WTC11 (cell line): Measurements from ENCODE around the gene RAD17. TPM values are rescaled to one million over a fixed set of nuclear protein-coding genes. Genes with fewer than 3 reads are reported as not detected.

Source experiments
- ATAC-seq: fragments of 200-7000 bp; cut with Tn5 transposase; 2 replicates; pipeline ENCODE4 v1.10.0; 2021; ENCODE audit warnings: mild to moderate bottlenecking, moderate library complexity
- CTCF ChIA-PET: fragments of 300-600 bp; sonication (Branson Sonifier 250); formaldehyde crosslinking; loops from one replicate; lab custom pipeline; 2021; ENCODE audit warnings: antibody characterized with exemption; lab: Charles Lee
- POLR2A ChIA-PET: fragments of 350-600 bp; sonication (Branson Sonifier 250); formaldehyde crosslinking; loops from one replicate; lab custom pipeline; 2021; ENCODE audit warnings: antibody characterized with exemption; lab: Charles Lee
- DNase-seq: peaks from one replicate; pipeline ENCODE4 v3.0.0; 2021; ENCODE audit warnings: low spot score
- H3K27ac Mint-ChIP-seq: 2 replicates; pipeline ENCODE4 v1.8.0; 2021; ENCODE audit warnings: mixed read lengths
- H3K27me3 Mint-ChIP-seq: 2 replicates; pipeline ENCODE4 v1.8.0; 2021; ENCODE audit warnings: low read depth, mild to moderate bottlenecking, moderate library complexity, mixed read lengths
- H3K36me3 Mint-ChIP-seq: 2 replicates; pipeline ENCODE4 v1.8.0; 2021; ENCODE audit warnings: mixed read lengths
- H3K4me1 Mint-ChIP-seq: 2 replicates; pipeline ENCODE4 v1.8.0; 2022; ENCODE audit warnings: mixed read lengths
- H3K4me3 Mint-ChIP-seq: 2 replicates; pipeline ENCODE4 v1.8.0; 2021; ENCODE audit warnings: mild to moderate bottlenecking, moderate library complexity, mixed read lengths
- H3K9me3 Mint-ChIP-seq: 2 replicates; pipeline ENCODE4 v1.8.0; 2021; ENCODE audit warnings: mixed read lengths
- ATF3 ChIP-seq: sonication (generic); formaldehyde crosslinking; conservative IDR thresholded peaks from 2 replicates; pipeline ENCODE4 v1.8.1; 2022; ENCODE audit warnings: mild to moderate bottlenecking, missing genetic modification reagents
- CREB1 ChIP-seq: sonication (generic); formaldehyde crosslinking; IDR thresholded peaks from 2 replicates; pipeline ENCODE4 v1.8.0; 2023; ENCODE audit warnings: mild to moderate bottlenecking, missing genetic modification reagents
- E2F5 ChIP-seq: sonication (generic); formaldehyde crosslinking; IDR thresholded peaks from 2 replicates; pipeline ENCODE4 v1.8.1; 2022; ENCODE audit warnings: mild to moderate bottlenecking, moderate library complexity, missing genetic modification reagents
- ETV6 ChIP-seq: sonication (generic); formaldehyde crosslinking; IDR thresholded peaks from 2 replicates; pipeline ENCODE4 v1.8.1; 2022; ENCODE audit warnings: mild to moderate bottlenecking, missing genetic modification reagents
- FOXJ3 ChIP-seq: sonication (generic); formaldehyde crosslinking; IDR thresholded peaks from 2 replicates; pipeline ENCODE4 v1.9.0; 2021; ENCODE audit warnings: missing genetic modification reagents, mild to moderate bottlenecking, borderline replicate concordance
- NFE2L1 ChIP-seq: sonication (generic); formaldehyde crosslinking; IDR thresholded peaks from 2 replicates; pipeline ENCODE4 v1.8.1; 2023; ENCODE audit warnings: missing genetic modification reagents
- NFYB ChIP-seq: sonication (generic); formaldehyde crosslinking; conservative IDR thresholded peaks from 2 replicates; pipeline ENCODE4 v1.8.0; 2022; ENCODE audit warnings: low read depth, missing genetic modification reagents
- OVOL2 ChIP-seq: fragments of 250-450 bp; sonication (Bioruptor Pico); IDR thresholded peaks from 2 replicates; pipeline ENCODE4 v1.9.0; 2021; ENCODE audit warnings: mild to moderate bottlenecking, borderline replicate concordance
- STAT6 ChIP-seq: sonication (generic); formaldehyde crosslinking; conservative IDR thresholded peaks from 2 replicates; pipeline ENCODE4 v1.8.1; 2023; ENCODE audit warnings: mild to moderate bottlenecking, low read depth, missing genetic modification reagents, moderate library complexity
- TEAD4 ChIP-seq: sonication (generic); formaldehyde crosslinking; IDR thresholded peaks from 2 replicates; pipeline ENCODE4 v1.8.0; 2022; ENCODE audit warnings: mild to moderate bottlenecking, missing genetic modification reagents
- USF2 ChIP-seq: sonication (generic); formaldehyde crosslinking; IDR thresholded peaks from 2 replicates; pipeline ENCODE4 v1.8.1; 2023; ENCODE audit warnings: mild to moderate bottlenecking, missing genetic modification reagents, moderate library complexity
- ZNF219 ChIP-seq: sonication (generic); formaldehyde crosslinking; IDR thresholded peaks from 2 replicates; pipeline ENCODE4 v1.8.0; 2023; ENCODE audit warnings: missing genetic modification reagents, mild to moderate bottlenecking, borderline replicate concordance
- ZNF281 ChIP-seq: sonication (generic); formaldehyde crosslinking; IDR thresholded peaks from 2 replicates; pipeline ENCODE4 v1.8.0; 2023; ENCODE audit warnings: mild to moderate bottlenecking, missing genetic modification reagents
- ZNF317 ChIP-seq: sonication (generic); formaldehyde crosslinking; IDR thresholded peaks from 2 replicates; pipeline ENCODE4 v1.8.1; 2023; ENCODE audit warnings: low read depth, mild to moderate bottlenecking, moderate library complexity, missing genetic modification reagents, borderline replicate concordance
- ZNF416 ChIP-seq: fragments of 250-450 bp; sonication (Bioruptor Pico); IDR thresholded peaks from 2 replicates; pipeline ENCODE4 v1.9.0; 2021; ENCODE audit warnings: mild to moderate bottlenecking, inconsistent platforms
- ZNF425 ChIP-seq: fragments of 250-450 bp; sonication (Bioruptor Pico); conservative IDR thresholded peaks from 2 replicates; pipeline ENCODE4 v1.9.0; 2021; ENCODE audit warnings: mild to moderate bottlenecking
- ZNF532 ChIP-seq: fragments of 250-450 bp; sonication (Bioruptor Pico); IDR thresholded peaks from 2 replicates; pipeline ENCODE4 v1.9.0; 2021; ENCODE audit warnings: mild to moderate bottlenecking, borderline replicate concordance
- total RNA-seq: library from RNA; stranded (reverse); gene quantifications from 3 replicates; pipeline ENCODE4 v1.2.3, GENCODE V29; 2021

RAD17 gene
- total RNA-seq, 1 experiment from 2014 or later, result 32.6 TPM

GRCh38 chr5:69364414-69364813 is 5.2 kb upstream of the RAD17 start:
- ChIA-PET POLR2A (no interaction called here), CTCF (no interaction called here)
- DNase-seq, result no peak
- no peaks in the 10 kb centered on the region for H3K27me3 Mint-ChIP-seq
- peaks cover 35% of the 10 kb centered on the region for H3K36me3 Mint-ChIP-seq
- no peak for ATAC-seq
- no peak overlapping the region for H3K27ac Mint-ChIP-seq
- no peak overlapping the region for H3K4me3 Mint-ChIP-seq
- no peaks in the 10 kb centered on the region for H3K9me3 Mint-ChIP-seq
- TF ChIP-seq STAT6 (CRISPR knock-in tag) (no peak), NFE2L1 (CRISPR knock-in tag) (no peak), E2F5 (no peak), FOXJ3 (CRISPR knock-in tag) (no peak), NFYB (CRISPR knock-in tag) (no peak), ZNF425 (CRISPR knock-in tag) (no peak), ZNF219 (no peak), ZNF317 (no peak), CREB1 (CRISPR knock-in tag) (no peak), OVOL2 (CRISPR knock-in tag) (no peak), TEAD4 (CRISPR knock-in tag) (no peak), ZNF532 (CRISPR knock-in tag) (no peak), ATF3 (CRISPR knock-in tag) (no peak), USF2 (CRISPR knock-in tag) (no peak), ZNF281 (no peak), ZNF416 (CRISPR knock-in tag) (no peak), ETV6 (CRISPR knock-in tag) (no peak)
- H3K4me1 Mint-ChIP-seq, result peaks cover 7% of the 10 kb centered on the region
